Fibroblast of villous mesenchyme (primary cell): ENCODE measurements around the gene PPP3CA. TPM values are rescaled to one million over a fixed set of nuclear protein-coding genes. Genes with fewer than 3 reads are reported as not detected.

Experiments
- DNase-seq: peaks from one replicate; pipeline ENCODE4 v3.0.0-alpha.2; 2010; ENCODE audit warnings: low read depth
- H3K4me3 ChIP-seq: 2 replicates; pipeline ENCODE4 v1.5.1; 2011; ENCODE audit warnings: low read depth, mild to moderate bottlenecking, low read length
- CTCF ChIP-seq: IDR thresholded peaks from 2 replicates; pipeline ENCODE4 v1.5.1; 2012; ENCODE audit warnings: low read depth, mild to moderate bottlenecking, low read length; ENCODE audit not compliant: insufficient read depth
- total RNA-seq: library from RNA; depleted of rRNA; stranded (reverse); fragments of >200 nt; gene quantifications from 2 replicates; pipeline ENCODE4 v1.2.3, GENCODE V29; 2012

PPP3CA gene
- total RNA-seq, 1 donor, result 47.9 TPM

GRCh38 chr4:101283434-101283833, 63.9 kb downstream of the PPP3CA start:
- TF ChIP-seq CTCF, result no peak
- no peak for DNase-seq
- H3K4me3 ChIP-seq, result no peak overlapping the region

GRCh38 chr4:101282076-101282844, 65.1 kb downstream of the PPP3CA start:
- no peak for DNase-seq
- no peak overlapping the region for H3K4me3 ChIP-seq
- no peak for TF ChIP-seq CTCF

- no peak for TF ChIP-seq CTCF
- DNase-seq, result no peak
- no peak overlapping the region for H3K4me3 ChIP-seq
Observed at GRCh38 chr4:101280866-101281600, 66.3 kb downstream of the PPP3CA start.

- peak; percentile 98 for DNase-seq
- H3K4me3 ChIP-seq, result no peak overlapping the region
Observed at GRCh38 chr4:101279377-101279871, 67.9 kb downstream of the PPP3CA start.

GRCh38 chr4:101277671-101278070, 69.7 kb downstream of the PPP3CA start:
- no peak for TF ChIP-seq CTCF
- peak; percentile 86 for DNase-seq

More at GRCh38 chr4:101279377-101279871, 67.9 kb downstream of the PPP3CA start:
- TF ChIP-seq CTCF, result no peak

GRCh38 chr4:101276661-101277060, 70.7 kb downstream of the PPP3CA start:
- no peak for DNase-seq
- no peak overlapping the region for H3K4me3 ChIP-seq
- TF ChIP-seq CTCF, result no peak

More at GRCh38 chr4:101277671-101278070, 69.7 kb downstream of the PPP3CA start:
- no peak overlapping the region for H3K4me3 ChIP-seq
